PFSK-1 (cell line): Measurements from ENCODE around the gene GATA2.

Source experiments
- FOXP2 ChIP-seq: optimal IDR thresholded peaks from 2 replicates; pipeline ENCODE3; 2011; ENCODE audit warnings: borderline replicate concordance, control low read depth, inconsistent platforms; ENCODE audit not compliant: insufficient read depth; ENCODE audit errors: extremely low read length, extremely low read depth
- POLR2AphosphoS5 ChIP-seq: IDR thresholded peaks from 2 replicates; pipeline ENCODE4 v1.6.1; 2012; ENCODE audit warnings: low read depth, mild to moderate bottlenecking, control low read depth, low read length, moderate library complexity
- REST ChIP-seq, 2 experiments: IDR thresholded peaks; 2 replicates each; pipeline versions ENCODE4 v1.6.1 to v1.8.0; 2011 to 2012; ENCODE audit warnings: low read depth in 2 of 2, low read length in 2 of 2, control low read depth in 1 of 2, inconsistent platforms in 1 of 2, mild to moderate bottlenecking in 1 of 2, moderate library complexity in 1 of 2; ENCODE audit not compliant: insufficient read depth in 1 of 2
- SIN3A ChIP-seq: IDR thresholded peaks from 2 replicates; pipeline ENCODE4 v1.6.1; 2012; ENCODE audit warnings: mild to moderate bottlenecking, low read length, moderate library complexity, borderline replicate concordance; ENCODE audit not compliant: insufficient read depth
- TAF1 ChIP-seq: IDR thresholded peaks from 2 replicates; pipeline ENCODE4 v1.6.1; 2012; ENCODE audit warnings: low read length, control low read depth, borderline replicate concordance; ENCODE audit not compliant: insufficient read depth

GATA2 gene

GRCh38 chr3:128452120-128452519 lies 40.9 kb downstream of the GATA2 start:
- TF ChIP-seq POLR2AphosphoS5 (no peak), TAF1 (no peak), REST (IDR thresholded peaks at IDR 0.05; ENCODE audit: insufficient read depth in 1 of 2, low read depth in 2 of 2, low read length in 2 of 2) (no peak), SIN3A (no peak), FOXP2 (no peak)

DNA sequence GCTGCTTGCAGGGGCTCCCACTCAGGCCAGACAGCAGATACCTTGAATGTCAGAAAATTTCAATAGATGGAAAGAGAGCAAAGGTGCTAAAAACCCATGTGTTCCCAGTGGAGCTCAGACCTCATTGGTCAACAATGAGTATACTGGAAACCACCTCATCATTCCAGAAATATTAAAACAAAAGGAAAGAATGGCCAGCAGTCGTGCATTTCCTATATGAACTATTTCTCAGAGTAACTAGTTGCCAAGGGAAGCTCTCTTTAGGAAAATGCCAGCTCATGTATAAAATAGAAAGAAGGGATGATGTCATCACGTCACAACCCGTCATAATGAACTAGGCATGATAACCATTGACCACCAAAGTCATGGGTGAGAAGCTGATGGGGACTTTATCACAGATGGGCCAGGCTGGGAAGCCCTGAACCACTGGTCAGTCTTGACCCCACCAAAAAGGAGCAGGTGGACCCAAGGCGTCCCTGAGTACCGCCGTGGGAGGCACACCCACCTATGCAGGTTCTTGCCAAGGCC lies 43.8 kb downstream of the GATA2 start:
- TF ChIP-seq REST (IDR thresholded peaks at IDR 0.05; ENCODE audit: insufficient read depth in 1 of 2, low read depth in 2 of 2, low read length in 2 of 2) (no peak), POLR2AphosphoS5 (no peak), TAF1 (no peak), SIN3A (no peak), FOXP2 (no peak)

DNA sequence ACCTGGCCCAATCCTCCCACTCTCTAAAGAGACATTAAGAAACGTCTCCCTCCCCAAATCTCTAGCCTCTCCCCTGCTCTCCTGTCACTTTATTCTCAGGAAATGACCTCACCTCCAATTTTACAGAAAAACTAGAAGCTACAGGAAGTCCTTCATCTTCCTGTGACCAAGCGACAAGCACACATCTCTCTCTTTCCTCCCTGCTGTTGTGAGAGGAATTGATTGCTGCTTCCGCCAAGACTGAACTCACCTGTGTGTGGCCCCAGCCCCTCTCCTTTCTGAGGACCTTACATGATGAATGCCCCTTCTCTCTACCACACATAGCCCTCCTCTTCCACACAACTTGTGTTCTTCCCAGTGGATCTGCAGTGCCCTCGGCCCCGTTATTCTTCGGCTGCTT lies 44.5 kb downstream of the GATA2 start:
- TF ChIP-seq REST (IDR thresholded peaks at IDR 0.05; ENCODE audit: insufficient read depth in 1 of 2, low read depth in 2 of 2, low read length in 2 of 2) (no peak), SIN3A (no peak), FOXP2 (no peak), TAF1 (no peak), POLR2AphosphoS5 (no peak)

DNA sequence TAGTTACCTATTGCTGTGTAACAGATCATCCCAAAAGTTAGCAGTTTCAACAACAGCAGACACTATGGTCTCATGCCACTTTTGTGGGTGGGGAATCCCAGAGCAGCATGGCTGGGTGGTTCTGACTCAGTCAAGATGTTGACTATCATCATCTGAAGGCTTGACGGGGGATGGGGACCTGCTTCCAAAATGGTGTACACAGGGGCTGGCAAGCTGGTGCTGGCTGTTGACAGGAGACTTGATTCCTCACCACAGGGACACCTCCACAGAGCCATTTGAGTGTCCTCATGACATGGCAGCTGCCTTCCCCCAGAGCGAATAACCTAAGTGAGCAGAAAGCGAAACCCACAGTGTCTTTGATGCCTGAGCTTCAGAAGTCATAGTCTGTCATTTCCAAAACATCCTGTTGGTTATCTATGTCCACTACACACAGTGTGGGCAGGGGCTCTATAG lies 45.4 kb downstream of the GATA2 start:
- no peak for TF ChIP-seq TAF1
- no peak for TF ChIP-seq FOXP2
- TF ChIP-seq REST (IDR thresholded peaks at IDR 0.05; ENCODE audit: insufficient read depth in 1 of 2, low read depth in 2 of 2, low read length in 2 of 2) = no peak
- no peak for TF ChIP-seq SIN3A
- TF ChIP-seq POLR2AphosphoS5 = no peak

DNA sequence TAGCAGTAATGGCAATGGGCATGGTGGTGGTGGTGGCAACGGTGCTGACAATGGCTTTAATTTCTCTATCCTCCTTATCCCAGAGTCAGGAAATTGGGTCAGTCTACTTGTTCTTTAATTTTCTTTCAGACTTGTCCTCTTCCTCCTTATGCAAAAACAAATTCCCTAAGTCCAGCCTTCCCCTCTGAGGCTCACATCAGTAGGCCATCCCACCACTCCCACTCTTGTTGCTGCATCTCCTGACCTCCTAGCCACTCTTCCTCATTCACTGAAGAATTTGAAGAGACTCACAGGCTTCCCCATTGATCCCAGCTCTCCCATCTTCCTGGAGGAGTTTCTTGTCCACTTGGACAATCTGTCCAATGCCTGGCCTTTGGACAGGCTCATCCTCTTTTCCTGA lies 46.2 kb downstream of the GATA2 start:
- no peak for TF ChIP-seq SIN3A
- TF ChIP-seq TAF1 = no peak
- TF ChIP-seq FOXP2 = no peak
- no peak for TF ChIP-seq POLR2AphosphoS5
- no peak for TF ChIP-seq REST (IDR thresholded peaks at IDR 0.05; ENCODE audit: insufficient read depth in 1 of 2, low read depth in 2 of 2, low read length in 2 of 2)
